Liver (tissue), 9 donors: ENCODE measurements around the gene BNC2. TPM values are rescaled to one million over a fixed set of nuclear protein-coding genes. Genes with fewer than 3 reads are reported as not detected.

ENCODE experiments used
- DNase-seq: peaks from one replicate; pipeline ENCODE4 v3.0.0-alpha.2; 2017; ENCODE audit warnings: low spot score
- H3K27ac ChIP-seq, 2 donors: one replicate each; pipeline ENCODE4 v1.7.0; 2013; ENCODE audit warnings: inconsistent platforms in 2 of 2, low read length in 2 of 2, control low read depth in 1 of 2, low read depth in 1 of 2, mild to moderate bottlenecking in 1 of 2
- H3K27me3 ChIP-seq, 4 donors: one replicate each; pipeline versions ENCODE4 v1.6.1 to v1.7.0; 2013; ENCODE audit warnings: low read length in 3 of 4, inconsistent platforms in 1 of 4, mild to moderate bottlenecking in 1 of 4, moderate library complexity in 1 of 4; ENCODE audit not compliant: control insufficient read depth in 4 of 4, insufficient read depth in 4 of 4
- H3K36me3 ChIP-seq, 4 donors: one replicate each; pipeline versions ENCODE4 v1.6.1 to v1.7.0; 2013; ENCODE audit warnings: low read length in 3 of 4, mild to moderate bottlenecking in 3 of 4, low read depth in 1 of 4, moderate library complexity in 1 of 4; ENCODE audit not compliant: control insufficient read depth in 4 of 4, insufficient read depth in 3 of 4
- H3K4me1 ChIP-seq, 4 donors: one replicate each; pipeline versions ENCODE4 v1.6.1 to v1.7.0; 2013; ENCODE audit warnings: low read length in 3 of 4, mild to moderate bottlenecking in 3 of 4, moderate library complexity in 1 of 4; ENCODE audit not compliant: control insufficient read depth in 4 of 4, insufficient read depth in 4 of 4
- H3K4me3 ChIP-seq, 3 donors: one replicate each; pipeline versions ENCODE4 v1.6.1 to v1.7.0; 2013; ENCODE audit warnings: low read length in 3 of 3, control low read depth in 1 of 3, low read depth in 1 of 3, mild to moderate bottlenecking in 1 of 3
- H3K9ac ChIP-seq, 2 donors: one replicate each; pipeline ENCODE4 v1.7.0; 2013; ENCODE audit warnings: low read length in 2 of 2, mild to moderate bottlenecking in 2 of 2, moderate library complexity in 2 of 2, control low read depth in 1 of 2, low read depth in 1 of 2
- H3K9me3 ChIP-seq, 4 donors: one replicate each; pipeline versions ENCODE4 v1.6.1 to v1.7.0; 2013; ENCODE audit warnings: low read length in 3 of 4; ENCODE audit not compliant: control insufficient read depth in 4 of 4
- EGR1 ChIP-seq, 2 donors: IDR thresholded peaks; 2 replicates each; pipeline ENCODE4 v1.6.1; 2016 to 2018; ENCODE audit warnings: antibody characterized with exemption in 2 of 2, low read depth in 2 of 2
- FOXA1 ChIP-seq: IDR thresholded peaks from 2 replicates; pipeline ENCODE4 v1.6.1; 2016; ENCODE audit warnings: antibody characterized with exemption
- FOXA2 ChIP-seq: IDR thresholded peaks from 2 replicates; pipeline ENCODE4 v1.6.1; 2016; ENCODE audit warnings: antibody characterized with exemption
- GABPA ChIP-seq, 2 donors: IDR thresholded peaks in 1 of 2; conservative IDR thresholded peaks in 1 of 2; 2 replicates each; pipeline ENCODE4 v1.6.1; 2016; ENCODE audit warnings: antibody characterized with exemption in 2 of 2, mild to moderate bottlenecking in 1 of 2, moderate library complexity in 1 of 2
- HNF4A ChIP-seq, 2 donors: conservative IDR thresholded peaks; 2 replicates each; pipeline ENCODE4 v1.6.1; 2016; ENCODE audit warnings: antibody characterized with exemption in 2 of 2, mild to moderate bottlenecking in 2 of 2
- HNF4G ChIP-seq: IDR thresholded peaks from 2 replicates; pipeline ENCODE4 v1.6.1; 2016; ENCODE audit warnings: antibody characterized with exemption
- JUND ChIP-seq, 2 donors: IDR thresholded peaks; 2 replicates each; pipeline ENCODE4 v1.6.1; 2016; ENCODE audit warnings: antibody characterized with exemption in 2 of 2
- NR2F2 ChIP-seq: IDR thresholded peaks from 2 replicates; pipeline ENCODE4 v1.6.1; 2016; ENCODE audit warnings: antibody characterized with exemption
- RAD21 ChIP-seq, 2 donors: IDR thresholded peaks; 2 replicates each; pipeline ENCODE4 v1.6.1; 2016; ENCODE audit warnings: antibody characterized with exemption in 2 of 2, mild to moderate bottlenecking in 2 of 2
- RXRA ChIP-seq, 2 donors: IDR thresholded peaks; 2 replicates each; pipeline ENCODE4 v1.6.1; 2017 to 2018; ENCODE audit warnings: antibody characterized with exemption in 2 of 2, mild to moderate bottlenecking in 1 of 2
- SP1 ChIP-seq: IDR thresholded peaks from 2 replicates; pipeline ENCODE4 v1.6.1; 2018; ENCODE audit warnings: antibody characterized with exemption, mild to moderate bottlenecking
- TAF1 ChIP-seq: conservative IDR thresholded peaks from 2 replicates; pipeline ENCODE4 v1.6.1; 2016; ENCODE audit warnings: antibody characterized with exemption, mild to moderate bottlenecking
- YY1 ChIP-seq: IDR thresholded peaks from 2 replicates; pipeline ENCODE4 v1.6.1; 2016; ENCODE audit warnings: antibody characterized with exemption, mild to moderate bottlenecking
- WGBS: extraction: QIAGEN DNeasy Blood & Tissue Kit; methylation state at CpG from one replicate; pipeline ENCODE4 v1.1.7; 2013; 5-methylcytosine and 5-hydroxymethylcytosine counted together
- polyA plus RNA-seq, 2 donors: library from polyadenylated mRNA; stranded (reverse) in 1 of 2; unstranded in 1 of 2; fragments of 200-250 nt in 1 of 2; fragments of >200 nt in 1 of 2; fragmentation: Nextera tagmentation in 1 of 2; extraction: Ambion mirVana in 1 of 2; gene quantifications; one replicate each; pipeline versions ENCODE4 v1.2.1 to v1.2.3, GENCODE V29; 2013 to 2015
- total RNA-seq, 2 donors: library from RNA; depleted of rRNA; stranded (reverse); fragments of >200 nt; gene quantifications; one replicate each; pipeline ENCODE4 v1.2.3, GENCODE V29; 2014
- TF ChIP-seq, protein P1 (sequence below): IDR thresholded peaks from 2 replicates; pipeline ENCODE4 v1.6.1; 2016; ENCODE audit warnings: antibody characterized with exemption
- TF ChIP-seq, protein P2 (sequence below): IDR thresholded peaks from 2 replicates; pipeline ENCODE4 v1.6.1; 2016; ENCODE audit warnings: antibody characterized with exemption
- TF ChIP-seq, protein P3 (sequence below): IDR thresholded peaks from 2 replicates; pipeline ENCODE4 v1.6.1; 2016; ENCODE audit warnings: antibody characterized with exemption
- TF ChIP-seq, protein P4 (sequence below): fragments of 150-350 bp; IDR thresholded peaks from 2 replicates; pipeline ENCODE4 v1.5.1; 2017; ENCODE audit warnings: improper control_type of control experiment, low read depth, low read length; ENCODE audit not compliant: missing input control
- TF ChIP-seq, protein P5 (sequence below): IDR thresholded peaks from 2 replicates; pipeline ENCODE4 v1.6.1; 2016; ENCODE audit warnings: antibody characterized with exemption, mild to moderate bottlenecking
- donor health status: healthy.
- donor health status: healthy.
- donor health status: healthy.
- donor health status: healthy.
- donor health status: healthy.

Gene BNC2
- total and polyA plus RNA-seq, 4 donors = 0.07 to 0.67 (median 0.08) TPM

DNA sequence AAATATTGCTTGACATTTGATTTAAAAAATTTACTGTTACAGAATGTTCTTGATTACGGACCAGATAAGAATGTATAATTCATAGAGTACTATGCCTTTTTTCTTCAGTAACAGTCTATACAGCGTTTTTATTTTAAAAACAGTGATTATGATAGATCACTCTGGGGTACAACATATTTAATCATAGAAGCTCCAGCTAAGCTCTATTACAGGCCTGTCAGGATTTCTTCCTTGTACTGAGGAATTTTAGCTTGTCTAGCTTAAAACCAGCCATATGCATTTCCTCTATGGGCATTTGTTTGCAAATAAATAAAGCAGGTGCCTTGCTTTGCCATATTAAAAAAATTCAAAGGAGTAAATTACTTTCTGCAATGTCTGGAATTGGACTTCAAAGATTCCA, 423.8 kb downstream of the BNC2 start (continued):
- TF ChIP-seq NR2F2 (no peak), RXRA (IDR thresholded peaks at IDR 0.05) (no peak), FOXA1 (no peak)

DNA sequence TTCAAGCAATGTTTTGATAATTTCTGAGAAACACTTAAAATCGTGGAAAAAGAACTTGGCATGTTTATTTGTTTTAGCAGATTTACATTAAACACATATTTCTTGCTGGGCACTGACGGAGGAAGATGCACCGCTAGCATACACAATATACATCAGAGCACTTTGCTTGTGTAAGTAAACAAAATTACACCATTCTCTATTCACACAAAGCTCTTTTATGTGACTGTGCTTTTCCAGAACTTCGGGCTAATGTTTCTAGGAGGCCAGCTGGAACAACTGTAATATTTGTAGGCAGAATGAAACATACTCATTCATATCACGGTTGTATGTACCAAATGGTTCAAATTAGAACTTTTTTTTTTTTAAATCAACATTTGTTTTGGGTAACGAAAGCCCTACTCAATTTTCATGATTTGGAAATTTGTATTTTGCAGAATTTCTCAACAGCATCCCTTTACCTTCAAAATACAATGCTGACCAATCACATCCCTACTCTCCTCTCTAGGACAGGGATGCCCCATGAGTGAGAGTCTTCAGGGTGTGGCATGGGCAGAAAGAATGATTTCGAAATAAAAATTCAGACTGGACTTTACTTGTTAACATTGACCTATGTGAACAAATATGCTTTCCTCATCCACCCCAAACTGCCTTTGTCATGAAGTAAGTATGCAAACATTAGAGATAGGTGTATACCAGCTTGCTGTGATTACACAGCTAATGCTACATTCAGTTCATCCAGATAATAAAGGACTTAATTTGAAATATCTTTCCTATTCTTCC, 425.1 kb downstream of the BNC2 start:
- Histone ChIP-seq H3K9me3 (no peaks in the 10 kb centered on the region), H3K36me3 (no peaks in the 10 kb centered on the region), H3K27ac (no peak overlapping the region), H3K27me3 (no peaks in the 10 kb centered on the region), H3K4me1 (no peaks in the 10 kb centered on the region), H3K4me3 (no peak overlapping the region), H3K9ac (no peak overlapping the region)
- TF ChIP-seq RXRA (IDR thresholded peaks at IDR 0.05) = peak; percentile 42 to 82
- TF ChIP-seq, protein P1, sequence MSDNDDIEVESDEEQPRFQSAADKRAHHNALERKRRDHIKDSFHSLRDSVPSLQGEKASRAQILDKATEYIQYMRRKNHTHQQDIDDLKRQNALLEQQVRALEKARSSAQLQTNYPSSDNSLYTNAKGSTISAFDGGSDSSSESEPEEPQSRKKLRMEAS = peak; percentile 30
- TF ChIP-seq, protein P2, sequence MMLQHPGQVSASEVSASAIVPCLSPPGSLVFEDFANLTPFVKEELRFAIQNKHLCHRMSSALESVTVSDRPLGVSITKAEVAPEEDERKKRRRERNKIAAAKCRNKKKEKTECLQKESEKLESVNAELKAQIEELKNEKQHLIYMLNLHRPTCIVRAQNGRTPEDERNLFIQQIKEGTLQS = peak; percentile 21
- TF ChIP-seq RAD21 (IDR thresholded peaks at IDR 0.05) = peak; percentile 49 to 52
- TF ChIP-seq, protein P3, sequence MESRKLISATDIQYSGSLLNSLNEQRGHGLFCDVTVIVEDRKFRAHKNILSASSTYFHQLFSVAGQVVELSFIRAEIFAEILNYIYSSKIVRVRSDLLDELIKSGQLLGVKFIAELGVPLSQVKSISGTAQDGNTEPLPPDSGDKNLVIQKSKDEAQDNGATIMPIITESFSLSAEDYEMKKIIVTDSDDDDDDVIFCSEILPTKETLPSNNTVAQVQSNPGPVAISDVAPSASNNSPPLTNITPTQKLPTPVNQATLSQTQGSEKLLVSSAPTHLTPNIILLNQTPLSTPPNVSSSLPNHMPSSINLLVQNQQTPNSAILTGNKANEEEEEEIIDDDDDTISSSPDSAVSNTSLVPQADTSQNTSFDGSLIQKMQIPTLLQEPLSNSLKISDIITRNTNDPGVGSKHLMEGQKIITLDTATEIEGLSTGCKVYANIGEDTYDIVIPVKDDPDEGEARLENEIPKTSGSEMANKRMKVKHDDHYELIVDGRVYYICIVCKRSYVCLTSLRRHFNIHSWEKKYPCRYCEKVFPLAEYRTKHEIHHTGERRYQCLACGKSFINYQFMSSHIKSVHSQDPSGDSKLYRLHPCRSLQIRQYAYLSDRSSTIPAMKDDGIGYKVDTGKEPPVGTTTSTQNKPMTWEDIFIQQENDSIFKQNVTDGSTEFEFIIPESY = peak; percentile 67
- TF ChIP-seq JUND (IDR thresholded peaks at IDR 0.05) = peak in 1 of 2 donors; percentile 63
- TF ChIP-seq EGR1 (IDR thresholded peaks at IDR 0.05; ENCODE audit: low read depth in 2 of 2) = no peak
- TF ChIP-seq GABPA (IDR thresholded peaks at IDR 0.05 in 1 of 2, conservative IDR thresholded peaks at IDR 0.05 in 1 of 2) = no peak
- peak; percentile 75 for TF ChIP-seq FOXA2
- peak; percentile 57 for TF ChIP-seq FOXA1
- TF ChIP-seq SP1 = peak; percentile 63
- no peak for TF ChIP-seq TAF1
- peak; percentile 54 for TF ChIP-seq YY1
- TF ChIP-seq, protein P4, sequence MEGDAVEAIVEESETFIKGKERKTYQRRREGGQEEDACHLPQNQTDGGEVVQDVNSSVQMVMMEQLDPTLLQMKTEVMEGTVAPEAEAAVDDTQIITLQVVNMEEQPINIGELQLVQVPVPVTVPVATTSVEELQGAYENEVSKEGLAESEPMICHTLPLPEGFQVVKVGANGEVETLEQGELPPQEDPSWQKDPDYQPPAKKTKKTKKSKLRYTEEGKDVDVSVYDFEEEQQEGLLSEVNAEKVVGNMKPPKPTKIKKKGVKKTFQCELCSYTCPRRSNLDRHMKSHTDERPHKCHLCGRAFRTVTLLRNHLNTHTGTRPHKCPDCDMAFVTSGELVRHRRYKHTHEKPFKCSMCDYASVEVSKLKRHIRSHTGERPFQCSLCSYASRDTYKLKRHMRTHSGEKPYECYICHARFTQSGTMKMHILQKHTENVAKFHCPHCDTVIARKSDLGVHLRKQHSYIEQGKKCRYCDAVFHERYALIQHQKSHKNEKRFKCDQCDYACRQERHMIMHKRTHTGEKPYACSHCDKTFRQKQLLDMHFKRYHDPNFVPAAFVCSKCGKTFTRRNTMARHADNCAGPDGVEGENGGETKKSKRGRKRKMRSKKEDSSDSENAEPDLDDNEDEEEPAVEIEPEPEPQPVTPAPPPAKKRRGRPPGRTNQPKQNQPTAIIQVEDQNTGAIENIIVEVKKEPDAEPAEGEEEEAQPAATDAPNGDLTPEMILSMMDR = no peak
- no peak for TF ChIP-seq NR2F2
- no peak for TF ChIP-seq HNF4G
- peak; percentile 83 to 87 for TF ChIP-seq HNF4A (conservative IDR thresholded peaks at IDR 0.05)
- TF ChIP-seq, protein P5, sequence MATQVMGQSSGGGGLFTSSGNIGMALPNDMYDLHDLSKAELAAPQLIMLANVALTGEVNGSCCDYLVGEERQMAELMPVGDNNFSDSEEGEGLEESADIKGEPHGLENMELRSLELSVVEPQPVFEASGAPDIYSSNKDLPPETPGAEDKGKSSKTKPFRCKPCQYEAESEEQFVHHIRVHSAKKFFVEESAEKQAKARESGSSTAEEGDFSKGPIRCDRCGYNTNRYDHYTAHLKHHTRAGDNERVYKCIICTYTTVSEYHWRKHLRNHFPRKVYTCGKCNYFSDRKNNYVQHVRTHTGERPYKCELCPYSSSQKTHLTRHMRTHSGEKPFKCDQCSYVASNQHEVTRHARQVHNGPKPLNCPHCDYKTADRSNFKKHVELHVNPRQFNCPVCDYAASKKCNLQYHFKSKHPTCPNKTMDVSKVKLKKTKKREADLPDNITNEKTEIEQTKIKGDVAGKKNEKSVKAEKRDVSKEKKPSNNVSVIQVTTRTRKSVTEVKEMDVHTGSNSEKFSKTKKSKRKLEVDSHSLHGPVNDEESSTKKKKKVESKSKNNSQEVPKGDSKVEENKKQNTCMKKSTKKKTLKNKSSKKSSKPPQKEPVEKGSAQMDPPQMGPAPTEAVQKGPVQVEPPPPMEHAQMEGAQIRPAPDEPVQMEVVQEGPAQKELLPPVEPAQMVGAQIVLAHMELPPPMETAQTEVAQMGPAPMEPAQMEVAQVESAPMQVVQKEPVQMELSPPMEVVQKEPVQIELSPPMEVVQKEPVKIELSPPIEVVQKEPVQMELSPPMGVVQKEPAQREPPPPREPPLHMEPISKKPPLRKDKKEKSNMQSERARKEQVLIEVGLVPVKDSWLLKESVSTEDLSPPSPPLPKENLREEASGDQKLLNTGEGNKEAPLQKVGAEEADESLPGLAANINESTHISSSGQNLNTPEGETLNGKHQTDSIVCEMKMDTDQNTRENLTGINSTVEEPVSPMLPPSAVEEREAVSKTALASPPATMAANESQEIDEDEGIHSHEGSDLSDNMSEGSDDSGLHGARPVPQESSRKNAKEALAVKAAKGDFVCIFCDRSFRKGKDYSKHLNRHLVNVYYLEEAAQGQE = peak; percentile 38
- 67% methylated on average over 7 of the region's 7 CpGs for WGBS
- no peak for DNase-seq
